Mesendoderm (in vitro differentiated cells): ENCODE data around the gene PTTG1. TPM values are rescaled to one million over a fixed set of nuclear protein-coding genes. Genes with fewer than 3 reads are reported as not detected.

Source experiments
- small RNA-seq: library from polyadenylated mRNA; stranded (forward); fragments of <200 nt; extraction: miRNeasy Mini kit (QIAGEN cat#:217004); gene quantifications from one replicate; pipeline ENCODE3, GENCODE V24; 2013; ENCODE audit not compliant: insufficient read depth

Gene PTTG1

Small RNA genes lying within 50 kb of the gene (small RNA-seq; reads per million reads assigned to genes)
- not detected for gene MIR3142
